ENCODE results near the gene HIVEP2. TPM values are rescaled to one million over a fixed set of nuclear protein-coding genes. Genes with fewer than 3 reads are reported as not detected.

Gene HIVEP2
- total RNA-seq, 1 donor from 2014 or later, result 11.8 TPM

DNA sequence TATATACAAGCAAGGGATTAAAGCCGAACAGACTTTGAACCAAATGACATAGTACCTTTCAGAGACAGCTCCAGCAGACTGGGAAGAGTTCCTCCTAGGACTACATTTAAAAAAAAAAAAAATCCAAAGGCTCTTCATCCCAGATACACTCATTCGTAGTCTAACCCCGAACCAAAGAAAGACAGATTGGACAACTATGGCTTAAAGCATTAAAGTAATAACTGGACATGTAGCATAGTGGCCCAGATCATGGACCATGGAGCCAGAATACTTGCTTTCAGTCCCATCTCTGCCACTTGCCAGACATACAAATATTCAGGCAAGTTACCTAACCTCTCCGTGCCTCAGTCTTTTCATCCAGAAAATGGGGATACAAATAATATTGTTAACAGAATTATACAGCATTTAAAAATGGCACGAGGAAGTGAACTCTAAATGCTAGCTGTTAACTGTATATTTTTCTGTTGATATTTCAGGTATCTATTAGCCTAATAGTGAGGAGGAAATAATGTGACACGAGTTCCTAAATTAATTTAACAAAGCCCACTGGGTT, 123.7 kb downstream of the HIVEP2 start:
- no peaks in the 10 kb centered on the region for H3K4me1 Mint-ChIP-seq (ENCODE audit: low read depth)
- no peak for DNase-seq (ENCODE audit: low spot score, unreplicated experiment)
- no peak overlapping the region for H3K27ac Mint-ChIP-seq
- TF ChIP-seq, protein P1, sequence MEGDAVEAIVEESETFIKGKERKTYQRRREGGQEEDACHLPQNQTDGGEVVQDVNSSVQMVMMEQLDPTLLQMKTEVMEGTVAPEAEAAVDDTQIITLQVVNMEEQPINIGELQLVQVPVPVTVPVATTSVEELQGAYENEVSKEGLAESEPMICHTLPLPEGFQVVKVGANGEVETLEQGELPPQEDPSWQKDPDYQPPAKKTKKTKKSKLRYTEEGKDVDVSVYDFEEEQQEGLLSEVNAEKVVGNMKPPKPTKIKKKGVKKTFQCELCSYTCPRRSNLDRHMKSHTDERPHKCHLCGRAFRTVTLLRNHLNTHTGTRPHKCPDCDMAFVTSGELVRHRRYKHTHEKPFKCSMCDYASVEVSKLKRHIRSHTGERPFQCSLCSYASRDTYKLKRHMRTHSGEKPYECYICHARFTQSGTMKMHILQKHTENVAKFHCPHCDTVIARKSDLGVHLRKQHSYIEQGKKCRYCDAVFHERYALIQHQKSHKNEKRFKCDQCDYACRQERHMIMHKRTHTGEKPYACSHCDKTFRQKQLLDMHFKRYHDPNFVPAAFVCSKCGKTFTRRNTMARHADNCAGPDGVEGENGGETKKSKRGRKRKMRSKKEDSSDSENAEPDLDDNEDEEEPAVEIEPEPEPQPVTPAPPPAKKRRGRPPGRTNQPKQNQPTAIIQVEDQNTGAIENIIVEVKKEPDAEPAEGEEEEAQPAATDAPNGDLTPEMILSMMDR (IDR thresholded peaks at IDR 0.05; ENCODE audit: unreplicated experiment), result no peak
- no peak overlapping the region for H3K4me3 Mint-ChIP-seq (ENCODE audit: low read depth)
- peaks cover 1% of the 10 kb centered on the region for H3K36me3 Mint-ChIP-seq (ENCODE audit: insufficient read depth)
- no peaks in the 10 kb centered on the region for H3K9me3 Mint-ChIP-seq (ENCODE audit: low read depth)
- H3K27me3 Mint-ChIP-seq, result no peaks in the 10 kb centered on the region

DNA sequence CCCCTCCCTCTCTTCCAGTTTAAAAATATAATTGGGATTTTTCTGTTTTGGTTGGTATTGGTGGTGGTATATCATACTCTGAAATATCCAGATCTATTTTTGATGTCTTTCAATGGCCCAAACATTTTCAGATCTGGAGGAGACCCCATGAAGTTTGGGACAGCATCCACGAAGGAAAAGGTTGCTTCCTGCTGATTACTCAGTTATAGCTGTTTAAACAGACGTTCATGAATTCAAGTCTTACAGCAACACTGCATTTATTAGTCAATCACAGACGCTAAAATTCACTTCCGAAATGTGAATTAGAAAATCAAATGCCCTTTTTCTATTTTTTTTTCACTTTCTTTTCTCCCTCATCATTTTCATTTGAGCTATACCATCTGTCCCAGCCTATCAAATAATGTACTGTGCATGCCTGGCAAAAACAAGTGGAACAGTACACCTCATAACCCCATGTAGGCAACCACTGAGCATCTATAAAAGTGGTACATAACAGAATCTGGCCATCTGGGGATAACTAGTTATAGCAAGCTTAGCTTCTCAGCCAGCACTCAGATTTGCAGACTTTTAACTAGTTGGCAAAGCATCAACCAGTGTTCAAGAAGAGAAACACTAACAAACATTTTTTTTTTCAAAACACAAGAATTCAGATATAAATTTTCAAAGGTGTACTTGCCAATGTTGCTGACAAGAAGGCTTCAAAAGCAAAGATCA, 124.5 kb downstream of the HIVEP2 start:
- no peaks in the 10 kb centered on the region for H3K9me3 Mint-ChIP-seq (ENCODE audit: low read depth)
- TF ChIP-seq, protein P1 (IDR thresholded peaks at IDR 0.05; ENCODE audit: unreplicated experiment), result no peak
- H3K27ac Mint-ChIP-seq, result no peak overlapping the region
- H3K4me1 Mint-ChIP-seq (ENCODE audit: low read depth), result no peaks in the 10 kb centered on the region
- no peaks in the 10 kb centered on the region for H3K27me3 Mint-ChIP-seq
- peaks cover 1% of the 10 kb centered on the region for H3K36me3 Mint-ChIP-seq (ENCODE audit: insufficient read depth)
- no peak for DNase-seq (ENCODE audit: low spot score, unreplicated experiment)
- no peak overlapping the region for H3K4me3 Mint-ChIP-seq (ENCODE audit: low read depth)

DNA sequence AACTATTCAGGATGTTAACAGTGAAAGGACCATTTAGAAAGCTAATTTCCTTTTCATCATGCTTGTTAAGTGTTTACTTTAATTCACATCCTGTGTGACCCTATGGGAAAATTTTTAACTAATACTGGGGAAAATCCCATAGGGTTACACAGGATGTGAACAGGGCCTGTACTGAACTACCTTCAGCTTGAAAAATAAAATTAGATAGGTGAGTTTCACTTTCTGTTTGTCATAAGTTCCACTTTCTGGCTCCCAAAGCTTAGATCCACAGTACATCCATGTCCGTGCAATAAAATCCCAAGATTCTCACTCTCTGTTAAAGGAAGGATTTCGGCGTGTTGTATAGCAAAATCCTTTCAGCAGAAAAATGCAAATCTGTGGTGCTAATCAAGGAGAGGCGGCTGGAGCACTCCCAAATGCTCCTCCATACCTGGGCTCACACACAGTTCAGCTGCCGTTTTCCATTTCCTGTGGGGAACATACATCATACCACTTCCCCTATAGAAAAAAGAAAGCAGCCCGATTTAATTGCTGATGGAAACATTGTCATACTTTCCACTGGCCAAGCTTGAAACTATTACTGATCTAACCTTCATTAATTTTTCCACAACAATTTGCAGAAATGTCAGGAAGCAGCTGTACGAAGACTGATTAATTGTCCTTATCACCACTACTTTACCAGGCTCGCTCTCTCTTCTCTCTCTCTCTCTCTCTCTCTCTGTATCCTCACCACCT, 125.2 kb downstream of the HIVEP2 start:
- H3K27ac Mint-ChIP-seq, result no peak overlapping the region
- H3K27me3 Mint-ChIP-seq, result no peaks in the 10 kb centered on the region
- H3K36me3 Mint-ChIP-seq (ENCODE audit: insufficient read depth), result peaks cover 1% of the 10 kb centered on the region
- no peaks in the 10 kb centered on the region for H3K4me1 Mint-ChIP-seq (ENCODE audit: low read depth)
- H3K9me3 Mint-ChIP-seq (ENCODE audit: low read depth), result no peaks in the 10 kb centered on the region
- no peak for DNase-seq (ENCODE audit: low spot score, unreplicated experiment)
- no peak overlapping the region for H3K4me3 Mint-ChIP-seq (ENCODE audit: low read depth)
- TF ChIP-seq, protein P1 (IDR thresholded peaks at IDR 0.05; ENCODE audit: unreplicated experiment), result no peak

DNA sequence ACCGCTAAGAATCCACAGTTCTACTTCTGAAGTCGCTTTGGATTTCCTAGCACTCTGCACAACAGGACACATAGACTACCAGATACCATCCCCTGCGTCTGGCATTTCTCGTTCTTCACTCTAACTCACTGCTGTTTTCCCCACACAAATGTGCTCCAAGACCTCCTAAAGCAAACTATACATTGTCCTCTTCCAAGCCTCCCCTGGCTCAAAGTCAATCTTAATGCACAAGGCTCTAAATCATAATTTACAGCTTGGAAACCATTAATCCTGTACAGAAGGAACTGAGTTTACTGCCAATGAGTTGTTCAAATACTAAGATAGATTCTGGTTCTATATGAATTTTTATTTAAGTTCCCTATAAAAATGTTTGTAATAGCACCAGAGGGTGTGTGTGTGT, 128.5 kb downstream of the HIVEP2 start:
- H3K36me3 Mint-ChIP-seq (ENCODE audit: insufficient read depth), result no peaks in the 10 kb centered on the region
- H3K27ac Mint-ChIP-seq, result no peak overlapping the region
- DNase-seq (ENCODE audit: low spot score, unreplicated experiment), result no peak
- H3K9me3 Mint-ChIP-seq (ENCODE audit: low read depth), result no peaks in the 10 kb centered on the region
- H3K27me3 Mint-ChIP-seq, result no peaks in the 10 kb centered on the region
- TF ChIP-seq, protein P1 (IDR thresholded peaks at IDR 0.05; ENCODE audit: unreplicated experiment), result no peak
- H3K4me3 Mint-ChIP-seq (ENCODE audit: low read depth), result no peak overlapping the region
- H3K4me1 Mint-ChIP-seq (ENCODE audit: low read depth), result peaks cover 3% of the 10 kb centered on the region

DNA sequence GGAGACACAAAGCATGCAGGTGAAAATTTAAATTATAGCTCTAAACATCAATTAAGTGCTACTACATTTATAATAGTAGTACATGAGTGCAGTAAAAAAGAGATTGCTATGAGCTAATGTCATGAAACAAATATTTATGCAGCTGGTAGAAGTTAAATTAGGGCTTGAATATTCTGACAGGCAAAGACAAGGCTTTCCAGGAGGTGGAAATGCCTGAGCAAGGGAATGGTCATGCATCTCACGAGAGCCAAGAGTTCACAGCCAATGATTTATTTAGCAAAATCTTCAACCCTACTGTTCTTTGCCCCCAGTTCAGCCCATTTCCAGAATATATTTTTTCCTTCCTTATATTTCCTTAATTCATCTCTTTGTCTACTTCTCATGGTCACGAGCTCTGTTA, 128.9 kb downstream of the HIVEP2 start:
- peaks cover 4% of the 10 kb centered on the region for H3K4me1 Mint-ChIP-seq (ENCODE audit: low read depth)

More for the DNA sequence above, 128.9 kb downstream of the HIVEP2 start:
- no peak overlapping the region for H3K4me3 Mint-ChIP-seq (ENCODE audit: low read depth)
- no peaks in the 10 kb centered on the region for H3K27me3 Mint-ChIP-seq
- H3K27ac Mint-ChIP-seq, result no peak overlapping the region
- H3K36me3 Mint-ChIP-seq (ENCODE audit: insufficient read depth), result no peaks in the 10 kb centered on the region
- no peaks in the 10 kb centered on the region for H3K9me3 Mint-ChIP-seq (ENCODE audit: low read depth)
- TF ChIP-seq, protein P1 (IDR thresholded peaks at IDR 0.05; ENCODE audit: unreplicated experiment), result no peak
- no peak for DNase-seq (ENCODE audit: low spot score, unreplicated experiment)

All from progenitor cell of endocrine pancreas (in vitro differentiated cells).